HG03558 (cell line): ENCODE data around the gene STUM.
"Not testable (repeated sequence)": the region's sequence is repeated elsewhere in the genome, so short reads cannot be mapped to it uniquely, and the experiment has no call there.

Experiments used
- ATAC-seq: cut with Tn5 transposase; IDR thresholded peaks from one replicate; pipeline ENCODE4 v1.9.1; 2021; ENCODE audit warnings: moderate number of reproducible peaks; ENCODE audit not compliant: unreplicated experiment; ENCODE audit errors: extremely low read depth

The STUM gene

DNA sequence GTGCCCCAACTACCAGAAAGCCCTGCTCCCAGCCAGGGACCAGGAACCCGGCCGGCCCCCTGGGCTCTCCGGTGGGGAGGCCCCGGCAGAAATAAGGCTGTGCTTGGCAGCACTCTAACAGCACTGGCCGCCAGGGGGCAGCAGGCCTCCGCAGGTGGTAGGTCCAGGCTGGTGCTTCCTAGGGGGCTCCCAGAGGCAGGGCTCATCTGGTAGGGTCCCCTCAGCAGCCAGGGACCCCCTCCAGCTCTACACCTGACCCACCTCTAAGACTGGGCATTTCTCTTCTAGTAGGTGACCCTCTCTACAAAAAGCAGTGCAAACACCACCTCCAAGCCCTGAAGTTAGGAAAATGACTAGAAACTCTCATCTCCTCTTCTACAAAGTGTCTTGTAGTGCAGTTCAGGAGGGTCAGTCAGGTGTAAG is 85.6 kb downstream of the STUM start:
- no peak for ATAC-seq

GRCh38 chr1:226634611-226635246 is 86.2 kb downstream of the STUM start:
- ATAC-seq = no peak

DNA sequence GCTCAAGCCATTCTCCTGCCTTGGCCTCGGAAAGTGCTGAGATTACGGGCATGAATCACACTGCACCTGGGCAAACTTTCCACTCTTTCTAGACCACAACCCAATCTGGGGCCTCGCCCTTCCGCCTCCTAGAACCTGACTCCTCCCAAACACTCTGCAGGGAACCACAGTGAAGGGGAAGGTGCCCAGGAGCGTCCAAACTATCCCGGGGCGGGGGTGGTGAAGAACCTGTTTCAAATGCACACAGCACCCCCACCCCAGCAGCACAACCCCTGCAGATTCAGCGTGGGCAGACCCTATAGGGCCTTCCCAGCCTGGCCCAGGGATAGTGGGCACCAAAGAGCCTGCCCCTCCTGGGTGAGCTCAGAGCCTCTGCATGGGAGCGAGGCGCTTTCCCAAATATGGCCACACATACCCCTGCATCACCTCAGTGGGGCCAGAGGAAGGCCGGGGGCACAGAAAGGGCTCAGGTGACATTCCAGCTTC is 86.9 kb downstream of the STUM start:
- no peak for ATAC-seq

DNA sequence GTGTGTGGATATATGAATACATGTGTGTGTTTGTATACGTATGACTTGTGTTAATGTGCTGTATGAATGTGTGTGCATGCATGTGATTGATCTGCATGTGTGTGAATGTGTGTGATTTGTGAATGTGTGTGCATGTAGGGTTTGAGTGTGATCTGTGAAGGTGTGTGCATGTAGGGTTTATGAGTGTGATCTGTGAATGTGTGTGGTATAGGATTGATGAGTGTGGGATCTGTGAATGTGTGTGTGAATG is 88.2 kb downstream of the STUM start:
- no peak for ATAC-seq

GRCh38 chr1:226637147-226637935 is 88.8 kb downstream of the STUM start:
- no peak for ATAC-seq

DNA sequence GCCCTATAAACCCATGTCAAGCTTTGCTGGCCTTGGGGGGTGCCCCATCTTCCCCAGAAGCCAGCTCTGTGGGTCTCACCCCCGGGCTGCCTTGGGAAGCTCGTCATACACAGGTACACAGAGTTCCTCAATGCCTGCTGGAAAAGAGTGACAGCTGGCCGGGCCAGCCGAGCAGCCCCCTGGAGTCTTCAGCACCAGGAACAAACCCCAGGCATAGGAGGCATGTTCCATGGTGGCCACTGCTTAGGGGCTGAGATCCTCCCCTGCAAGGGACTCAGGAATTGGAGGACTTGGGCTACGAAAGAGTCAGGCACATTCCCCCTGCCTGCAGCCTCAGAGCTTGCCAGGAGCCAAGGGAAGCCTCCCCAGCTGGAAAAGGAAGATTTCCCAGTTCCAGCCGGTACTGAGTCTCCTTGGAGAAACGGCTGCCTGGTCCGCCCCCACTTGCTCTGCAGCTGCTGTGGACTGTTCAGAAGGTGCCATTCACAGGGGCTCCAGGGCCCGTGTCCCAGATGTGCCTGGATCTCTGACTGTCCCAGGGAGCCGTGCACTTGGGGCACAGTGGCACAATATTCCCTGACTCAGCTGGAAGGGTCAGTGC is 89.5 kb downstream of the STUM start:
- ATAC-seq = no peak

- ATAC-seq = no peak
Measured at GRCh38 chr1:226638608-226639007, 90.0 kb downstream of the STUM start.

DNA sequence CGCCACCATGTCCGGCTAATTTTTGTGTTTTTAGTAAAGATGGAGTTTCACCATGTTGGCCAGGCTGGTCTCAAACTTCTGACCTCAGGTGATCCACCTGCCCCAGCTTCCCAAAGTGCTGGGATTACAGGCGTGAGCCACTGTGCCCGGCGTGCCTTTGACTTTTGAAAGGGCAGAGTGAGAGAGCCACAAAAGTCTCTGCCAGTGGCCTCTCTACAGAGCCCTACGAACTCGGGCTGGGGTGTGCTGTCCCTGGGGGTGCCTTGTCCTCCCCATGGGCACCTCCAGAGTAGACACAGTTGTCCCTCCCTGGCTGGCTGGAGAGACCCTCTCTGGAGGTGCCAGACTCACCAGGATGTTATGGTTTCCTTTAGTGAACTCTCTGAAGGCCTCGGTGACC is 90.6 kb downstream of the STUM start:
- not testable (repeated sequence) for ATAC-seq

- no peak for ATAC-seq
Measured at GRCh38 chr1:226639631-226640061, 91.1 kb downstream of the STUM start.

DNA sequence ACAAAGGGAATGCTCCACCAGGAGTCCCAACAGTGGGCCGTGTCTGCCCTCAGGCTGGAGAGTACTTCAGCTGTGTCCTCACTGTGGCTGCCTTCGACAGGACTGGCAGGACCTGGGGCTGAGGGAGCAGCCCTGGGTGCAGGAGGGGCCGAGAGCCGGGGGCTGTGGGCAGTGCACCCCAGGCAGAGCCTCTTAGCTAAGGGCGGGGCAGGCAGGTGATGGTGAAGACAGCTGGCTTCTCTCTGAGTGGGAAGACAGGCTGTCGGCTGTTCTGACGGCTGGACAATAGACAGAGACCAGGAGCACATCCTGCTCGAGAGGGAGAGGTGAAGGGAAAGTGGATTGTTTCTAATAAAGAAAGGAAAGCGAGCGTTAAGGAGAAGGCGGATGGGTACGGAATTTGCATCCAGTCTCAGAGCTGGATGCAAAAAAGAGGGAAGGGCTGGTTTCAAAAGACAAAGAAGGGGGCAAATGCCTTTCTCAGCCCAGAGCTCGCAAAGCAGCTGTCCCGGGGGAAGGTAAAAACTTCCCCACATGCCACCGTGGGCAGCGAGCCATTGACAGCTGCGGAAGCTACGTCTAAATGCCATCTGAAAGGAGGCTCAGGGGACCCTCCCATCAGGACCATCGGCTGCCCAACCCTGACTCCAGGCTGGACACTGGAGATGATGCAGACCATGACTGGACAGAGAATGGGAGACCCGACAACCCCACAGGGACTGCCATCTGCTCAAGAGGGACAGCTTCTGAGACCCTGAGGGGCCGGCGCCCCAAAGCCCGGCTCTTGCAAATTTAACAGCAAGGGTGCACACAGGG is 92.0 kb downstream of the STUM start:
- ATAC-seq = no peak

- no peak for ATAC-seq
Measured at GRCh38 chr1:226641671-226642231, 93.2 kb downstream of the STUM start.

DNA sequence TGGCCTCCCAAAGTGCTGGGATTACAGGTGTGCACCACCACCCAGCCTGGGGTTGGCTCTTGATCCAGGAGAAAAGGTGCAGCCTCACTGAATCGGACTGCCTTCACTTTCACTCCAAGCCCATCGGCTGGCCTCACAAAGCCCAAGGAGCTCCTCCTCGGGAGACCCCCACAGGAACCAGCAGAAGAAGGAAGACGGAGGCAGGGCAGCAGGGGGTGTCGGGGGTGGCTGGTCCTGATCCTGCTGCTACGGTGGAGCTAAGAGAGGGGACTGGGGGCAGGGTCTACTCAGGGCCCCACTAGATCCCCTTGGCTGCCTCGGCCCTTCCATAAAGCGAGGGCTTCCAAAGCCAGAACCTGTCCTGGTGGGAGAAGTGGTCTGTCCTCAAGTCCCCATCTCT is 93.9 kb downstream of the STUM start:
- no peak for ATAC-seq

DNA sequence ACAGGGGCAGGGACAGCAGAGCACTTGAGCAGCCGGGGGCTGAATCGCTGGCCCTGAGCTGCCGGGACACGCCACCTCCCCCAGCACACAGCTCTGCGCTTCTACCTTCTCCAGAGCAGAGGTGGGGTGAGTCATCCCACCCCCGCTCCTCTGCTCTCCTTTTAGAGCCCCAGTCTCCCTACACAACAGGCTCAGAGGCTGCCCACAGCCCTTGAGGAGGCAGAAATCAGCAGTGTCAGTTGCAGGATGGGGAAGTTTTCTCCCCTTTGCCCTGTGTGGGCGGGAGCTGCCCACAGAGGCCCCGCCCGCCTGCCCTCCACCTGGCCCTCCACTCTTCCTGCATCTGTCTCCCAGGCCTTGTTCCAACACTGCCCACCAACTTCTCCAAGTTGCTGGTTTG is 94.6 kb downstream of the STUM start:
- ATAC-seq = peak; percentile 71

- no peak for ATAC-seq
Measured at GRCh38 chr1:226643611-226644540, 95.3 kb downstream of the STUM start.

DNA sequence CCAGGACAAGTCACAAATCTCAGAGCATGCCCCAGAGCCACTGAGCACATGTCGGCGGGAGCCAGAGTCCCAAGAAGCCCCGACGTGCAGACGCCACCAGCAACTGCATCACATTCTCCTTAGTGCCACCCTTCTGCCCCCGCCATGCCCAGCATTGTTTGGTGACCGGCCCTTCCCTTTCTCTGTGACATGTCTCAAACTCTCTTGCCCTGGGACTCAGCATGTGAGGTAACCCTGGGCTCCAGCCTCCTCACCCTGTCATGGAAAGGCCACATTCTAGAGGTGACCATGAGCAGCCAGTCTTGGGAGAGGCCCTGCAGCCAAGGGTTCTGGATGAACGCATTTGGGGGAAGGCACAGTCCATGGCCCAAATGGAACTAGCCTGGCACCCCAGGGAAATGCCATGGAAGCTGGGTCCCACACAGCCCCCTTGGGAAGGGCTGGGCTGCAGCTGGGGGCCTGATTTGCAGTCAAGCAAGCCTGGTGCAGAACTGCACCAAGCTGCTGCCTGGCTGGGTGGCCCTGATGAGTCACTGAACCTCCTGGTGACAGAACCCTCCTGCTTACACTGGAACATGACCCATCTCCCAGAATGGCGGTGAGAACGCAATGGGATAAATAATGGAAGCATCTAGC is 96.1 kb downstream of the STUM start:
- no peak for ATAC-seq

DNA sequence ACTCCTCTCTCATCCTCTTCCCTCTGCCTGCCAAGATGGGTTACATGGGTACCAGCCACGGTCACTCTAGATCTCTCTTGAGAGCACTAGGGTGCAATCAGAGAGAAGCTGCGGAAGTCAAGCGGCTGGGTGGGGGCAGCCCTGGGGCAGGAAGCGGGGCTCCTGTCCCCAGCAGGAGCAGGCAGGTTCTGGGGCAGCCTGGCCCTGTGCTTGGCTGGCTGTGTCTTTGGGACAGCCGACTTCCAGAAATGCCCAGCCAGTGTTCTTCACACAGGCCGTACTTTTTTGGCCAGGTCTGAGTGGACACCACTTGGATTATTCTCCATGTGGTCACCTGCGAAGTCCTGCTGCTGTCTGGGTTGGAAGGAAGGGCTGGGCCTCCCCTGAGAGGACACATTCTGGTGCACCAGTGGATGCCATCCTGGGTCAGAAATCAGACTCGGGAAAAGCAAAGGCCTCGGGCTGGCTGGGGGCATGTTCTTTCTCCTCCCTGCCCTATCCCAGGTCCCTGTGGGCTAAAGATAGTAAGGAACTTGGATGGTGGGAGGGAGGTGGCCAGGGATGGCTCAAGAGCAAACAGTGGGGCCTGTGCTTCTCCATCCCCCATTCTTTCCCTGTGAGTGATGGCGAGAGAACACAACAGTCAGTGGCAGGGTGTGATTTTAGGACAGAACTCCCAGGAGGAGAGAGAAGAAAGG is 96.9 kb downstream of the STUM start:
- ATAC-seq = no peak

GRCh38 chr1:226646026-226646869 is 97.7 kb downstream of the STUM start:
- ATAC-seq = no peak
